LHCN-M2 (cell line): Measurements from ENCODE around the gene KIF26B. TPM values are rescaled to one million over a fixed set of nuclear protein-coding genes. Genes with fewer than 3 reads are reported as not detected.

ENCODE experiments used
- DNase-seq: peaks from one replicate; pipeline ENCODE4 v3.0.0-alpha.2; 2012; ENCODE audit warnings: low read depth
- total RNA-seq: library from RNA; depleted of rRNA; stranded (reverse); fragments of >200 nt; gene quantifications from 2 replicates; pipeline ENCODE4 v1.2.3, GENCODE V29; 2014

Gene KIF26B
- total RNA-seq, 1 experiment from 2014 or later: 0.17 TPM

DNA sequence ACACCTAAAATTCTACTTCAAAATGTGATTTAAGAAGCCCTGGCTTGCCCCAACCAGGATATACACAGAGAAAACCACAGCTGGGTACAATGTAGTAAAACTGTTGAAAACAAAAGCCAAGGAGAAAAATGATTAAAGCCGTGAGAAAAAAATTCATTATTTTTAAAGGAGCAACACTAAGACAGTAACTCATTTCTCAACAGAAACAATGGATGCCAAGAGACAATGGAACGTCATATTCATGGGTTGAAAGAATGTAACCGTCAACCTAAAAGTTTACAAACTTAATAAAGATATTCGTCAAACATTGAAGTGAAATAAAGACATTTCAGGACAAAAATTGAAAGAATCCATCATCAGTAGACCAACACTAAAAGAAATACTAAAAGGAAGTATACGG lies 340.9 kb downstream of the KIF26B start:
- DNase-seq: no peak

DNA sequence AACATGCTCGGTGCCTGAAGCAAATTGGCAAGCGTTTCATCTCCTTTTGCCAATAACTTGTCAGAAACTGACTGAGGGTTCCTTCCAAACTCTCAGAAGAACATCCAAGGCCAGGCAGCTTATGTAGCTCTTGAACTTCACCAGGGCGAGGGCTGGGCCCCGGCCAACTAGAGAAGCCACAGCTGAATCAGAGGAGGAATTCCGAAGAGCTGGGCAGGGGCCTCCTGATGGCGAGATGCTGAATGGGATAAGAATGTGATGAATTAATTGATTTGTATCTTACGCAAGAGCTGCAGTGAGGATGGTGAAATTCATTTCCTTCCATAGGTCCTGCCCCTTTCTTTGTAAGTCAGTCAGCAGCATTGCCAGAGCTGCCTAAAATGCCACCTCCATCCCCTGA lies 345.8 kb downstream of the KIF26B start:
- peak; percentile 1 for DNase-seq

DNA sequence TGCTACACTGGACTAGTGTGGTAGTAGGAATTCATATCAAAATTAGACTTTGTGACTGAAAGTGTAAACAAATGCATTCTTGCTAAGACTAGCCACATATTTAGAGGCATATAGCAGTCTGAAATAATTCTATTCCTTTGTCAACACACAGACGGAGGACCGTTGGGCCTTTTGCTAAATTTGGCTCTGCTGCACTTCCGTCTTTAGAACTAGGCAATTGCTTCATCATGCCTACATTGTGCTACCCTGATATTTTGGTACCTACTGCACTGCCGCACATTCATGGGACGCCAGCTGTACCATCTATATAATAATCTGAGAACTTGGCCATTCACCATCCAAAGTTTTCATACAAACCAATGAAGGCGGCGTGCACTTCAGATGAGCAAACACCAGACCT lies 346.8 kb downstream of the KIF26B start:
- DNase-seq: no peak

DNA sequence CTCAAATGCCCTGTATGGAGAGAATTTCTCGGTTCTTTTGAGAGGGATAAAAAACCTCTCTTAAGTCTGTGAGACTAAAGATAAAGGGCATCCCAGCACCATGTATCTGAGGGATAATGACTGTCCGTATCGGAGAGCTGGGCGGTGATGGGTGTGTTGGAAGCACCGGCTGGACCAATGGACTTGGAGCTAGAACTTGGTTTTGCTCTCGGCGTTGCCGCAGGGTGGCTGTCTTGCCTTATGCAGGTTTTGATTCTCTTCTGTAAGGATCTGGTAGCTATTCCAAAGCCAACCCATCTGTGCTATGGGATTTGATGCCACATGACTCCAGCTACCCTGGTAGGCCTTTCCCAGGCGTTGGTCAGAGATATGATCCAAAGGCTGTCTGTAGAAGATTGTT lies 348.8 kb downstream of the KIF26B start:
- DNase-seq: no peak

DNA sequence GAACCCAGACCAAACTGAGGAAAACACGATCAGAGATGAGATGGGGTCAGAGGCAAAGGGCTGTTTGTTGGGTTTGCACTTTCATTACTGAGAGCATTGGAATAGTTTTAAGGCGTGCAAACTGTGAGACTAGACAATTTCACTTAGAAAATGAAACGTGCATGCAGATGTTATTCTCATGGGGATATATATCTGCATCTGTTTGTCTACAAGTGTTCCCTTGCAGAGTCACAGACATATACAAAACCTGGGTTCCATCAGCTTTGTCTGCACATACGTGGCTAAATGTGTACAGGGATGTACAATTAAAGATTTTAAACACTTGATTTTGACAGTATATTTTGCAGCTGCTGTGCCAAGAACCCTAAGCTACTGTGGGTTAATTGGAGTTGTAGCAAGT lies 355.4 kb downstream of the KIF26B start:
- no peak for DNase-seq

DNA sequence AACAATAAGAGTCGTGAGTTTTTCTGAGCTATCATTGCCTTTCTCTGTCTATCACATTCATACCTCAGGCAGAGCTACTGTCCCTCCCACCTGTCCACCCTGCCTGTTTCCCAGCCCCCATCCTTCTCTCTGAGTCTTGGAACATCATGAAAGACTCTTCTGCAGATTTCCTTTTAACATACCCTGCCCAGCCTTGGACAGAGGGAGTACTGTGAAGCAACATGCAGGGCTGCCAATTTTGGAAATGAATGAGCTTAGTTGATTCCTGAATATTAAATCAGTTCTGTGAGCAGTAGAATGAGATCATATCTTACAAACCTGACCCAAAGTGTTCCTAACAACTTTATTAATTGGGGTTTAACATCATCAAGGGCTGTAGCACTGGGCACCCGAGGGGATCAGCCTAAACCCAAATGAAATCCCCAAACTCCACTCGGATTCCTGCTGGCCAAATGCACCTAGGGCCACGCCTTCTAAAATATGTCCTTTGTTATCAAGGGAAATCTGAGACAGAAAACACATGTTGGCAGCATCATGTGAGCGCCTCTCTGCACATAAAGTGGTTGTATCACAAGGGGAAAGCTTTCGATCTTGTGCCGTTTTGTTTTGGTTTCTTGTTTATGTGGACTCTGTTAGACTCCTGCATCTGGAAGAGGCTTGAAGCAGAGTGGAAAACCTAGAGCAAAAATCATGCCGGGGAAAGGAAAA lies 357.6 kb downstream of the KIF26B start:
- DNase-seq: no peak

DNA sequence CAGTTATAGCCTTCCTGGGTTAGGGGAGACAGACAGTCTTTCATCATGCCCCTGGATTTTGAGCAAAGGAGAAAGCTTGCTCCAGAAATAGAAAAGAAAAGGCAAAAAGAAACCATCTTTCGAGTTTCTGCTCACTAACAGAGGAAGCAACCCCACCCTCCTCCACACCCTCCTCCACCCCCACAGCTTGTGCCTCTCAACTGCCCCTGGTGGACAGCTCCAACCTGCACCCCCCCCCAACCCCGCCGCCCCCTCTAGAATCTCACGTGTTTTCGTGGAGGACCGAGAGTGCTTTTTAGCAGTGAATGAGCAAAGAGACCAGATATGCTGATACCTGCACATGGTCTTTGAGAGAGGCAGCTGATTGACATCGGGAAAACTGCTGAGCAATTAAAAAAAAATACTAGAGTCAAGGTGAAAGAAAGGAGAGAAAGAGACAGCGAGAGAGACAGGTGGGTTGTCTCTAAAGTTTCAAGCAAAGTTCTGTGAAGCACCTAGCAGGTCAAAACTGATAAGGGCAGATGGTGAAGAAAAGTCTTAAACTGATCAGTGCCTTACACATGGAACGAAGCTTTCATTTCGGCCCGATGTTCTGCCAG lies 358.3 kb downstream of the KIF26B start:
- DNase-seq: peak; percentile 4

DNA sequence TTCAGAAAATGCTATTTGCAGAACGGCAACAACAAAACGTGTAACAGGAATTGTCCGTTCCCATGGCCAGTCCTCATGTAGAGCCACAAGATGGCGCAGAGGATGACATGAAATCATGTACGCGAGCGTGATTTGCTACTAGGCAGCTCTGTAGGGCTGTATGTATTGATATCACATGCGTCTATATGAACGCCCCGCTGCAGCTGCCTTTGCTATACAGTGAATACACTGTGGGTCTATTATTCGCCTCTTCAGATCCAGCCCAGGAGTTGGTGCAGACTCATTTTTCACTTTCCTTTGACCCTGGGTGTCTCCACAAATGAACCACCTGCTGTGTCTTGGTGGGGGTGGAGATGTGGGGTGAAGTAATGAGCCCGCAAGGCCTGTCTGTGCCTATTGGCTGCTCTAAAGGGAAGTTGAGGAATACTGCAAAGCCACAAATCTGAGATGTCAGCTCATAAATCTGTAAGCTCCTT lies 361.5 kb downstream of the KIF26B start:
- DNase-seq: peak; percentile 22

DNA sequence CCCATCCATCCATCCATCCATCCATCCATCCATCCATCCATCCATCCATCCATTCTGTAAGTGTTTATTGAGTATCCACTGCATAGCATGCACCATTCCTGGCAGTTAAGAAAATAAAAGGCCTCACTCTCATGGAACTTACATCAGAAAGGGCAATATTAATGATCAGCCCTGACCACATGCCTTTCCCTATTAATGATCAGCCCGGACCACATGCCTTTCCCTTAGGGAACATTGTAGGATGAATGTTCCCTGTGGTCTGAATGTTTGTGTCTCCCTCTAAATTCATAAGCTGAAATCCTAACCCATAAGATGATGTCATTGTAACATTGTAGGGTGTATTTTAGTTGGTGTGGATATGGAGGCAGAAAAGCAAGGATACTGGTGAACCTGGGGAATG lies 365.8 kb downstream of the KIF26B start:
- no peak for DNase-seq

DNA sequence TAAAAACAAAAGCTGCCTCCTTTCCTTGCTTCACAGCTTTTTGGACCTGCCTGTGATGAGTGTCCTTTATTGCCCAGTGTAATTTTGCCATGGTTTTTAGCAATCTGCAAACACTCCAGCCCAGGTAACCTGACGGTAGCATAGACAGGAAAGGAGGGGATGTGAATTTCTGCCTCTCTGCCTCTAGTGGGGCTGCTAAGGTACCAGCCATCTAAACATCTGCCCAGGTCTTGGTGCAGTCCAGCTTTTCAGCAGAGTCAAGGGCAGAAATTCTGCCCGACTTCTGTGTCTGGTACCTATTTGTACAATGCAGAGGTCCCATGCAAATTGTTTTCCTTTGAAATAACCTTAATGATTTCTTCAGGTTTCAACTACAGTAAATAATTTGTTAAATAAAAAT lies 371.4 kb downstream of the KIF26B start:
- DNase-seq: no peak

DNA sequence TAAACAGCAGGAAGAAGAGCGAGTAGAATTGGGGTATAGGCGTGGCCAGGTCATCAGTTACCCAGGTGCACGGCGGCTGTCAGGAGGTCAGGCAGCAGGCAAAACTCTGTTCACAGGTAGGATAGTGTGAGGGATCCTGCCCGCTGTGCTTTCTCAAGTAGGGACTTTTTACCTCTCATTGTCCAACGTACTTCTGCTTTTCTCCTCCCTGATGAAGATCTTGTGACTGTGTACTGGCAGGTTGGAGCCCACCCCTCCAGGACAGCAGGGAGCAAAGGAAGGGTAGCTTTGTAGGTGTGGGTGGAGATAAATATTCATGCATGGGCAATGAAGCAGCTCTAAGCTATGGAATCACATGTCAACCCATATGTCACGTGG lies 373.5 kb downstream of the KIF26B start:
- no peak for DNase-seq

DNA sequence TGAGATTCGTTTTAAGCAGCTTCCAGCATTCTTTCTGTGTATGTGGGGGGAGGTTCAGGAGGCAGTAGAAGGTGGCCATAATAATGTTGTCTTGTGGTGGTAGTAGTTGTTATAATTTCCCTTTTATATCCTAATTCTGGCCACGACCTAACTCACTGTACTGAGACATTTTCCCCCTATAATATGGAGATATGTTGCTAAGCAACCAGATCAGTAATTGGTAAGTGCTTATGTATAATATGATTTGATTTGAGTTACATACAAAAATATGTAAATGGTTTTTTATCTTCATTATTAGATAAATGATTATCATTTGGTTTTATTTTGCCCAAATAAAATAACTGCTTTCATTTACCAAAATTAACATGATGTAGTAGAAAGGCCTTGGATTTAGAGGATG lies 376.2 kb downstream of the KIF26B start:
- no peak for DNase-seq

DNA sequence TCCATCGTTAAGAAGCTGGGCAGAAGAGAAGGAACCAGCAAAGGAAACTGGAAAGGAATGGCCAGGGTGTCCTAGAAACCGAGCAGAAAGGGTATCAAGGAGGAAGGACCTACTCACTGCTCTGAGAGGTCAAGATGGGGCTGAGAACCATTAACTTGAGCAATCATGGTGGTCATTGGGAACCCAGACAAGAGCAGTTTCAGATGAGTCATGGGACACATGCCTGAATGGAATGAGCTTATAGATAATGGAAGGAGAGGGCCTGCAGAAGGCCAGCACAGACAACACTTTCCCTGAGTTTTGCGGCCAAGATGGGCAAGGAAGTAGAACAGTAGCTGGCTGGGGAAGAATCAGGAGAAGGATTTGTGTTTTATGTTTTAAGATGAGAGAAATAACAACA lies 383.2 kb downstream of the KIF26B start:
- DNase-seq: no peak

DNA sequence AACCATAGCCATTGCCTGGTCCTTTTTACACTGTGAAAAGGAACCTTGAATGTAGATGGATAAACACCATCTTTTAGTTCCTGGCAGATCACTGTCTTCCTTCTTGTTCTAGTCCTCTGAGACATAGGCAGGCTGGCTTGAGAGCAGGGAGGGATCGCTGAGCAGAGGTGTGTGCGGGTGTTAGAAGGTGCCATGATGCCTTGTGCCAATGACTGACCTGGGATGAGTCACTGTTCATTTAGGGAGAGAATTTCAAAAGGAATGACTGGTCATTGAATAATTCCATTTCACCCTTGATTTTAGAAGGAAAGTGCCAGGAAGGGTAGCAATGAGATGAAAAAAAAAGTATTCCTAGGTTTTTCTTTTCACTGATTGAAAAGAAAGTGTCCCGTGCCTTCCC lies 383.9 kb downstream of the KIF26B start:
- DNase-seq: no peak

DNA sequence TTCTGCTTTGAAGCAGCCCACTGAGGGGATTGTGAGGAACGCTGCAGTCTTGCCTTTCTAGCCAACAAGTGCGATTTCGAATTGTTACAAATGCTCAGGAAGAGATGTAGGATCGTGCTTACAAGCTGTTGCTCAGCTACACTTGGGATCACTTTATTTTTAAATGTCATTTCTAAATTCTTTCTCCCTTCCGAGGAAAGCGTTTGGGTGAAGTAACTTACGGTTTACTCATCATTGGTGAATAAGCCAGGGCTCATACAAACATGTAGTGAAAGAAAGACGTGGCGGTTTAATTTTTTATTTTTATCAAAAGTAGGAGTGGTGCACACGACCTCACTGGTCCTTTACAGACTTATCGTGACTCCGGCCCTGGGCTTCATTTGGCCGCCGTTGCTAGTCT lies 386.6 kb downstream of the KIF26B start:
- DNase-seq: no peak

DNA sequence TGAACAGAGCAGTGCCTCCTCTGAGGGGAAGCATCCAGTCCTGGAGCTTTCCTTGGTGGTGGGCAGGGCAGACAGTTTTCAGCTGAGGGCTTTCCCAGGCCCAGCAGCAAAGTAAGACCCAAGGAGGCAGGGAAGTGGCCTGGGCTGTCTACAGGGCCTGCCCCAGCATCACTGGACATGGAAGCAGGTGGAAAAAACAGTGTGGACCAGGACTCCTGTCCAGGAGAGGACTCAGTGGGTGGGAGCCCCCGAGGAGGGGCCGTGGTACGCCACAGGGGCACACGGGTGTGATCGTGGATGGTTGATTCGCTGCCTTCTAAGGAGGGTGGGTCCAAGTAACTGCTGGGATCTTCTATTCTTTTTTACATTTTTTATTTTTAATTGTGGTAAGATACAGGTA lies 387.6 kb downstream of the KIF26B start:
- no peak for DNase-seq

DNA sequence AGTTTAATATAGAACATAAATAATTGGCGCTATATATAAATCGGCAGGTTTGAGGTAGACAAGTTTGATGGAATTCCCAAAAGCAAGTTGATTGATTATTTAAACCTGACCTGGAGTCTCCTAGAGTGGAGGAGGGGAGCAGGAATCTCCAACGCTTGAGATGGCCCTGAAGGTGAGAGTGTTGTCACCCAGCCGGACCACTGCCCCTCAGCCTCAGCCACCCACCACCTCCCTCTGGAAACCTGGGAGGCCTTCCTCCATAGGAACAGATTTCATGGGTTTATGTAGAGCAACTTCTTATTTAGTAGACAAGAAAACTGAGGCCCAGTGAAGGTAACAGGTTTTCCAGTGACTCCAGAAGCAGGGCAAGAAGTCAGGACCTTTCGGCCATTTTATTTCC lies 389.5 kb downstream of the KIF26B start:
- no peak for DNase-seq

DNA sequence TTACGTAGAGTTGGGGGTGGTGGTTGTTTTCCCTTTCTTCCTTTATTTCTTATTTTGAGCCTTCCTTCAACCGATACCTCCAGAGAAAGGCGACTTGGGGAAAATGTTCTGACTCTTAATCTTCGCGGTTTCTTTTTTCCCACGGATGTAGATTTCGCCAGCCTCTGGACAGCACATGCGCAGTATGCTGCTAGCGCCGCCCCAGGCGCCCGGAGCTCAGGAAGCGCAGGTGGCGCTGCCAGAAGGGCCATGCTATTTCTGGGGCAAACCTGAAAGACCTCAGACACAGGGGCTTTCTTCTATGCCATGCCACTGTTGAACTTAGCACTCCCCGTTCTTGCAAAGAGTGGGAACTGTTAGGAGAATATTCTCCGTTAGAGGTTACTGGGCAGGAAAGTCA lies 392.1 kb downstream of the KIF26B start:
- no peak for DNase-seq

DNA sequence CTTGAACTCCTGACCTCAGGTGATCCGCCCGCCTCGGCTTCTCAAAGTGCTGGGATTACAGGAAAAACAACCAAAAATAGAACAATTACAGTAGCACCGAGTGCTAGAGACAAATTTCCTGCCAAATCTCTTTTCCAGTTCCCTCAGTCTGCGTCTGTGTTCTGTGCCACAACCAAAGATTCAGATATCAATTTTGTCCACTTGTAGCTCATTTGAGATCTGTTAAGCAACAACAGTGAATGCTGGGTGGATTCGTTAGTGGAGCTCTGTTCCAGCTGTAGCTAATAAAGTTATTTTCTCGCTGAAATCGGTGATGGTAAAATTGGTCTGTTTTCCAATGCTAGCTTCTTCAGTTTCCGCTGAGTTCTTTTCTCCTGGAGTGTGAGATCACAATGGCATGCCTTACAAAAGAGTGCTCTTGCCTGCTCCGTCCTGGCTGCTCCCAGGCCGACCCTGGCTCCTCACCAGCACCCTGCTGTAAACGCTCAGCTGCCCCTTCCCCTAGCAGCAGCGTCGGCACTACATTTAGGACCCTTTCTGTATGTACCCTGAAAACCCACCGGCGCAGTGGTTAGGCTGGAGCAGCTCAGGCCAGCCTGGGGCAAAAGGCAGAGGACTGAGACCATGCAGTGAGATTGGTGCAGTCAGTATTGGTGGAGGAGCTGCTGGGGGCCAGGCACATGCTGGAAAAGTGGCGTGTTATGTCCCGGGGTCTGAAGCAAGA lies 395.4 kb downstream of the KIF26B start:
- DNase-seq: no peak

DNA sequence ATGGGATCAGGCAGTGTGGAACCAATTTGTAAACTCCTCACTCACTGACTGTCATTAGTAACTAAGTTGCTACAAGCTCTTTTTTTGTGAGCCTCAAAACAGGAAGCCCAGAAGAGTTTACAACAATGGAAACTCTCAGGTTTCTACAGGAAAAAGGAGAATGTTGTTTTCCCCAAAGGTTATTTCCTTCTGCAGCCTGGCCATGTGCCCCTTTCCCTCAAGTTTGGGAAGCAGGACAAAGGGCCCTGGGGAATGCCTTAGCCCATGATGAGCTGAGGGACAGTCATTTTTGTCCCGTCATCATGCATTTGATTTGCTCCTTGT lies 395.9 kb downstream of the KIF26B start:
- no peak for DNase-seq

DNA sequence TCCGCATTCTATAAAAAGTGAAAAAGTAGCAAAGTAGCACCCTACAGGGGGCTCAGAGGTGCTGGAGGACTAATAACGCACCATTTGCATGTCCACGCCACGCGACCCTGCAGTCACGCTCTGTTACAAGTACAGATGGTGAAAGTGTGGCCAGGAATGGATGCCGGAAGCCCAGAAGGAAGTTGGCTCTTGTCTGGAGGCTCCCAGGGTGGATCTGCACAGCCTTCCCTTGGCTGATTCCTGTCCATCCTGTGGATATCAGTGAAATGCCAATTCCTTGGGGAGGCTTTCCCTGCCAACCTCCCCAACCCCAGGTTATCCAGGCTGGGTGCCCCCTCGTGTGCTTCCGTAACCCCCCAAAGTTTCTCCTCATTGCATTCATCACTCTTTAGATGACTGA lies 396.8 kb downstream of the KIF26B start:
- DNase-seq: no peak

DNA sequence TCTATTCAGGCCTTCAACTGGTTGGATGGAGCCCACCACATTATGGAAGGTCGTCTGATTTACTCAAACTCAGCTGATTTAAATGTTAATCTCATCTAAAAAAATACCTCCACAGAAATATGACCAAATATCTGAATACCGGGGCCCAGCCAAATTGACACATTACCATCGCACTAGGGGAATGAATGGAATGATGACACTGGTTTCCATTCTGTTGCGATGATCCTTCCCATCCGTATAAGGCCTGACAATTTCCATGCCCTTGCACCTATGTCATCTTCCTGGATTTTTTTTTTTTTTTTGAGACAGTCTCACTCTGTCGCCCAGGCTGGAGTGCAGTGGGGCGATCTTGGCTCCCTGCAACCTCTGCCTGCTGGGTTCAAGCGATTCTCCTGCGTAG lies 397.5 kb downstream of the KIF26B start:
- no peak for DNase-seq

DNA sequence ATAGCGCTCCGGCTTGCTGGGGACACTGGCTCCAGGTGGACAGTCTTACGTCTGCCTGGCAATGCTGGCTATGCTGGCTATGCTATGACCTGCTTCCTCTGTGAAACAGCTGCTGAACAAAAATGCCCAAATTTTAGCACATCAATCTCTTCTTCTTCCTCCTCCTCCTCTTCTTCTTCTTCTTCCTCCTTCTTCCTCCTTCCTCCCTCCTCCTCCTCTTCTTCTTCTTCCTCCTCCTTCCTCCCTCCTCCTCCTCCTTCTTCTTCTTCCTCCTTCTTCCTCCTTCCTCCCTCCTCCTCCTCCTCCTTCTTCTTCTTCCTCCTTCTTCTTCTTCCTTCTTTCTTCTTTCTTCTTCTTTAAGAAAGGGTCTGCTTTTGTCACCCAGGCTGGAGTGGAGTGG lies 401.3 kb downstream of the KIF26B start:
- no peak for DNase-seq
